CD14-positive monocyte (primary cell): Measurements from ENCODE around the gene ARL14EPL. TPM values are rescaled to one million over a fixed set of nuclear protein-coding genes. Genes with fewer than 3 reads are reported as not detected.

Experiments used
- DNase-seq, 3 donors: peaks; one replicate each; pipeline ENCODE4 v3.0.0-alpha.2; 2011 to 2022
- H2AFZ ChIP-seq: 2 replicates; pipeline ENCODE4 v1.6.0; 2012; ENCODE audit warnings: mild to moderate bottlenecking, low read depth, low read length, inconsistent platforms; ENCODE audit not compliant: insufficient read depth, poor library complexity, severe bottlenecking
- H3K27ac ChIP-seq, 2 donors: 1 replicate in 1 of 2; 2 replicates in 1 of 2; pipeline ENCODE4 v1.5.1; 2012 to 2013; ENCODE audit warnings: low read length in 2 of 2, control low read depth in 1 of 2, inconsistent platforms in 1 of 2, low read depth in 1 of 2, mild to moderate bottlenecking in 1 of 2
- H3K27me3 ChIP-seq, 2 donors: one replicate each; pipeline versions ENCODE4 v1.6.0 to v1.6.1; 2011 to 2013; ENCODE audit warnings: low read length in 2 of 2; ENCODE audit not compliant: control insufficient read depth in 2 of 2, insufficient read depth in 2 of 2
- H3K36me3 ChIP-seq, 2 donors: replicated peaks in 1 of 2; 1 replicate in 1 of 2; 2 replicates in 1 of 2; pipeline versions ENCODE4 v1.5.1 to v1.6.1; 2012 to 2013; ENCODE audit warnings: low read length in 2 of 2, control low read depth in 1 of 2, inconsistent platforms in 1 of 2, mild to moderate bottlenecking in 1 of 2; ENCODE audit not compliant: insufficient read depth in 2 of 2, control insufficient read depth in 1 of 2
- H3K4me1 ChIP-seq, 2 donors: 1 replicate in 1 of 2; 2 replicates in 1 of 2; pipeline versions ENCODE4 v1.5.1 to v1.6.1; 2012 to 2013; ENCODE audit warnings: low read length in 2 of 2, control low read depth in 1 of 2, inconsistent platforms in 1 of 2, mild to moderate bottlenecking in 1 of 2, moderate library complexity in 1 of 2; ENCODE audit not compliant: insufficient read depth in 2 of 2, control insufficient read depth in 1 of 2
- H3K4me2 ChIP-seq: replicated peaks from 2 replicates; pipeline ENCODE3; 2012; ENCODE audit warnings: low read length, moderate library complexity, mild to moderate bottlenecking; ENCODE audit not compliant: poor library complexity, severe bottlenecking; ENCODE audit errors: extremely low read depth
- H3K4me3 ChIP-seq, 3 experiments: fragments of 200-600 bp in 1 of 3; sonication (generic) in 1 of 3; replicated peaks in 1 of 3; 1 replicate in 2 of 3; 2 replicates in 1 of 3; pipeline ENCODE4 v1.5.1; 2011 to 2013; ENCODE audit warnings: low read length in 3 of 3, mild to moderate bottlenecking in 3 of 3, control low read depth in 2 of 3, low read depth in 2 of 3, inconsistent platforms in 1 of 3, moderate library complexity in 1 of 3
- H3K79me2 ChIP-seq: 2 replicates; pipeline ENCODE4 v1.6.0; 2012; ENCODE audit warnings: mild to moderate bottlenecking, control low read depth, inconsistent platforms, low read length, moderate library complexity; ENCODE audit not compliant: insufficient read depth
- H3K9ac ChIP-seq: 2 replicates; pipeline ENCODE4 v1.6.0; 2017; ENCODE audit warnings: low read length, mild to moderate bottlenecking; ENCODE audit not compliant: insufficient read depth, poor library complexity, severe bottlenecking
- H3K9me3 ChIP-seq, 2 donors: replicated peaks in 1 of 2; 1 replicate in 1 of 2; 2 replicates in 1 of 2; pipeline versions ENCODE4 v1.5.1 to v1.6.1; 2012 to 2013; ENCODE audit warnings: low read length in 2 of 2, control low read depth in 1 of 2; ENCODE audit not compliant: control insufficient read depth in 1 of 2, insufficient read depth in 1 of 2
- H4K20me1 ChIP-seq: 2 replicates; pipeline ENCODE4 v1.6.0; 2012; ENCODE audit warnings: mild to moderate bottlenecking, low read length, control low read depth, moderate library complexity; ENCODE audit not compliant: insufficient read depth
- H3K27ac Mint-ChIP-seq, 7 donors: one replicate each; pipeline ENCODE4 v1.8.0; 2020; ENCODE audit warnings: mild to moderate bottlenecking in 7 of 7, mixed read lengths in 7 of 7, moderate library complexity in 6 of 7, inconsistent platforms in 2 of 7
- H3K27me3 Mint-ChIP-seq, 3 donors: one replicate each; pipeline ENCODE4 v1.8.0; 2021 to 2022; ENCODE audit warnings: low read depth in 3 of 3, mild to moderate bottlenecking in 3 of 3, mixed read lengths in 3 of 3, moderate library complexity in 3 of 3, inconsistent platforms in 1 of 3
- H3K36me3 Mint-ChIP-seq, 2 donors: one replicate each; pipeline ENCODE4 v1.8.0; 2020; ENCODE audit warnings: mixed read lengths in 2 of 2, inconsistent platforms in 1 of 2, mild to moderate bottlenecking in 1 of 2
- H3K4me1 Mint-ChIP-seq: one replicate; pipeline ENCODE4 v1.8.0; 2020; ENCODE audit warnings: mild to moderate bottlenecking, mixed read lengths
- H3K4me3 Mint-ChIP-seq, 2 donors: one replicate each; pipeline ENCODE4 v1.8.0; 2020; ENCODE audit warnings: mild to moderate bottlenecking in 2 of 2, mixed read lengths in 2 of 2, moderate library complexity in 1 of 2
- H3K9me3 Mint-ChIP-seq, 7 donors: one replicate each; pipeline ENCODE4 v1.8.0; 2020 to 2022; ENCODE audit warnings: mixed read lengths in 7 of 7, mild to moderate bottlenecking in 6 of 7, moderate library complexity in 6 of 7, inconsistent platforms in 2 of 7
- CTCF ChIP-seq: fragments of 200-600 bp; IDR thresholded peaks from one replicate; pipeline ENCODE4 v1.8.0; 2022; ENCODE audit warnings: antibody characterized with exemption, mild to moderate bottlenecking
- WGBS: methylation state at CpG from one replicate; pipeline ENCODE4 v1.1.5; 2013; ENCODE audit warnings: missing lambda C conversion rate; ENCODE audit not compliant: insufficient coverage; 5-methylcytosine and 5-hydroxymethylcytosine counted together
- intact Hi-C, 2 donors: fragments of 100-400 bp; cut with micrococcal nuclease; formaldehyde crosslinking; loops; one replicate each; pipeline versions ENCODE4 v1.15.0 to v1.15.1; 2023
- polyA plus RNA-seq, 3 donors: library from polyadenylated mRNA; depleted of rRNA in 1 of 3; unstranded in 2 of 3; stranded (reverse) in 1 of 3; fragments of 300-500 nt in 2 of 3; fragments of >200 nt in 1 of 3; fragmentation: Illumina TruSeq in 2 of 3; gene quantifications; 1 replicate in 2 of 3; 2 replicates in 1 of 3; pipeline ENCODE4 v1.2.3, GENCODE V29; 2012 to 2021

ARL14EPL gene
- polyA plus RNA-seq, 3 donors: 0.11 TPM; not detected in 2

- H3K4me3 ChIP-seq: no peak overlapping the region
- no peaks in the 10 kb centered on the region for H4K20me1 ChIP-seq
- WGBS: no CpG with 5 or more reads among the region's 5 CpGs
- H3K4me1 ChIP-seq: no peaks in the 10 kb centered on the region
- no peak for DNase-seq
- no peaks in the 10 kb centered on the region for H3K36me3 ChIP-seq
- Mint-ChIP-seq H3K9me3 (peaks cover 0 to 2% (median 0%) of the 10 kb centered on the region in 7 donors), H3K36me3 (no peaks in the 10 kb centered on the region), H3K4me1 (no peaks in the 10 kb centered on the region), H3K4me3 (no peak overlapping the region), H3K27me3 (peaks cover 2 to 16% (median 5%) of the 10 kb centered on the region in 3 donors), H3K27ac (no peak overlapping the region)
- H3K9ac ChIP-seq: no peak overlapping the region
- H2AFZ ChIP-seq: no peak overlapping the region
- H3K79me2 ChIP-seq: no peaks in the 10 kb centered on the region
- no peak overlapping the region for H3K4me2 ChIP-seq
- TF ChIP-seq CTCF: no peak
- intact Hi-C loops: no loop called here
- peaks cover 2 to 9% of the 10 kb centered on the region in 2 donors for H3K27me3 ChIP-seq
- H3K27ac ChIP-seq: no peak overlapping the region
- no peaks in the 10 kb centered on the region for H3K9me3 ChIP-seq
Measured at GRCh38 chr5:115992848-115993350, 39.4 kb upstream of the ARL14EPL start.

GRCh38 chr5:115995351-115995750 is 36.9 kb upstream of the ARL14EPL start:
- intact Hi-C loops: no loop called here
- 60% methylated on average over 2 of the region's 6 CpGs for WGBS
- Histone ChIP-seq H3K9ac (no peak overlapping the region), H3K4me3 (no peak overlapping the region), H4K20me1 (no peaks in the 10 kb centered on the region), H3K4me1 (no peaks in the 10 kb centered on the region), H3K79me2 (no peaks in the 10 kb centered on the region), H3K9me3 (no peaks in the 10 kb centered on the region), H3K27me3 (peaks cover 2 to 9% of the 10 kb centered on the region in 2 donors), H3K36me3 (no peaks in the 10 kb centered on the region), H3K4me2 (no peak overlapping the region), H2AFZ (no peak overlapping the region), H3K27ac (no peak overlapping the region)
- no peaks in the 10 kb centered on the region for H3K36me3 Mint-ChIP-seq
- no peaks in the 10 kb centered on the region for H3K9me3 Mint-ChIP-seq
- no peak overlapping the region for H3K27ac Mint-ChIP-seq
- no peak overlapping the region for H3K4me3 Mint-ChIP-seq
- DNase-seq: no peak
- TF ChIP-seq CTCF: no peak
- H3K27me3 Mint-ChIP-seq: peaks cover 2 to 16% (median 5%) of the 10 kb centered on the region in 3 donors
- no peaks in the 10 kb centered on the region for H3K4me1 Mint-ChIP-seq
